Erythroblast (primary cell): ENCODE data around the gene DAB1.

Experiments
- GATA1 ChIP-seq: IDR thresholded peaks from 2 replicates; pipeline ENCODE4 v1.6.1; 2011; ENCODE audit warnings: low read depth, mild to moderate bottlenecking, control low read depth, low read length, moderate library complexity
- POLR2A ChIP-seq: IDR thresholded peaks from 2 replicates; pipeline ENCODE4 v1.6.1; 2011; ENCODE audit warnings: mild to moderate bottlenecking, low read length

GRCh38 chr1:57255945-57256344 lies 167.9 kb downstream of the DAB1 start:
- no peak for TF ChIP-seq POLR2A
- no peak for TF ChIP-seq GATA1
